K562 (cell line): ENCODE data around the gene LTN1. TPM values are rescaled to one million over a fixed set of nuclear protein-coding genes. Genes with fewer than 3 reads are reported as not detected.

ENCODE experiments used
- ATAC-seq: fragments of 200-7000 bp; cut with Tn5 transposase; 3 replicates; pipeline ENCODE4 v1.9.1; 2020; ENCODE audit warnings: moderate library complexity
- BruUV-seq: library from RNA; stranded (reverse); fragments of 400-500 nt; replicated peaks from 2 replicates; lab custom pipeline; 2021; lab: Mats Ljungman, UMichigan
- CTCF ChIA-PET: fragments of 300-600 bp; formaldehyde crosslinking; extraction: SDS; loops from one replicate; lab custom pipeline; 2021; ENCODE audit warnings: low intra/inter-chr PET ratio; lab: Yijun Ruan, JAX
- POLR2A ChIA-PET: fragments of 300-600, 350-650 bp; sonication (Branson Sonifier 250); formaldehyde crosslinking; extraction: SDS; loops from one replicate; lab custom pipeline; 2021; ENCODE audit warnings: antibody characterized with exemption, inconsistent platforms; lab: Yijun Ruan, JAX
- DNase-seq, 4 experiments: peaks; one replicate each; pipeline versions ENCODE4 v3.0.0 to v3.0.0-alpha.2; 2011 to 2018; ENCODE audit warnings: low spot score in 3 of 4, mixed read lengths in 3 of 4; ENCODE audit errors: extremely low read depth in 1 of 4
- FAIRE-seq: peaks from 2 replicates; lab custom pipeline; 2011; peaks lifted over from hg19 to GRCh38; lab: Jason Lieb, UNC
- H2AFZ ChIP-seq: 2 replicates; pipeline ENCODE4 v1.6.0; 2011; ENCODE audit warnings: low read depth, low read length, control low read depth, inconsistent platforms
- H3K27ac ChIP-seq: fragments of 200-600 bp; 3 replicates; pipeline ENCODE4 v1.8.0; 2011; ENCODE audit warnings: low read depth, mild to moderate bottlenecking, control low read depth, inconsistent platforms, low read length, moderate library complexity, mixed read lengths; ENCODE audit errors: extremely low read depth
- H3K27me3 ChIP-seq, 2 experiments: fragments of 300-600 bp in 1 of 2; 2 replicates in 1 of 2; 3 replicates in 1 of 2; pipeline versions ENCODE4 v1.6.0 to v1.8.0; 2011; ENCODE audit warnings: inconsistent platforms in 2 of 2, low read length in 2 of 2, mild to moderate bottlenecking in 1 of 2, mixed read lengths in 1 of 2, moderate library complexity in 1 of 2; ENCODE audit not compliant: control insufficient read depth in 2 of 2, insufficient read depth in 2 of 2
- H3K36me3 ChIP-seq: fragments of 300-600 bp; 3 replicates; pipeline ENCODE4 v1.8.0; 2011; ENCODE audit warnings: mild to moderate bottlenecking, low read length, inconsistent platforms; ENCODE audit not compliant: control insufficient read depth, insufficient read depth
- H3K4me1 ChIP-seq, 2 experiments: fragments of 200-600 bp in 1 of 2; replicated peaks in 1 of 2; 2 replicates in 1 of 2; 3 replicates in 1 of 2; pipeline versions ENCODE4 v1.5.1 to v1.8.0; 2011; ENCODE audit warnings: inconsistent platforms in 2 of 2, low read length in 2 of 2, mild to moderate bottlenecking in 1 of 2, mixed read lengths in 1 of 2, moderate library complexity in 1 of 2; ENCODE audit not compliant: control insufficient read depth in 2 of 2, insufficient read depth in 2 of 2
- H3K4me2 ChIP-seq: 2 replicates; pipeline ENCODE4 v1.6.1; 2011; ENCODE audit warnings: low read length, control low read depth, inconsistent platforms, mixed read lengths; ENCODE audit not compliant: insufficient read depth
- H3K4me3 ChIP-seq: fragments of 200-600 bp; sonication (generic), shearing (Covaris generic); 2 replicates; pipeline ENCODE4 v1.5.1; 2016; ENCODE audit warnings: control low read depth, inconsistent platforms
- H3K79me2 ChIP-seq: fragments of 200-600 bp; 3 replicates; pipeline ENCODE4 v1.8.0; 2011; ENCODE audit warnings: low read length, inconsistent platforms; ENCODE audit not compliant: control insufficient read depth, insufficient read depth
- H3K9ac ChIP-seq, 2 experiments: 2 replicates each; pipeline versions ENCODE4 v1.6.0 to v1.6.1; 2011; ENCODE audit warnings: low read depth in 2 of 2, low read length in 2 of 2, control low read depth in 1 of 2, inconsistent platforms in 1 of 2, mild to moderate bottlenecking in 1 of 2, mixed read lengths in 1 of 2; ENCODE audit not compliant: insufficient read depth in 1 of 2
- H3K9me1 ChIP-seq: one replicate; pipeline ENCODE4 v1.6.0; 2011; ENCODE audit warnings: inconsistent platforms, mild to moderate bottlenecking, low read length, moderate library complexity; ENCODE audit not compliant: control insufficient read depth, insufficient read depth
- H3K9me3 ChIP-seq: replicated peaks from 2 replicates; pipeline ENCODE4 v1.5.1; 2011; ENCODE audit warnings: low read depth, low read length, inconsistent platforms; ENCODE audit not compliant: control insufficient read depth, insufficient read depth
- H4K20me1 ChIP-seq: replicated peaks from 2 replicates; pipeline ENCODE4 v1.6.1; 2011; ENCODE audit warnings: low read length, inconsistent platforms, mixed read lengths; ENCODE audit not compliant: control insufficient read depth, insufficient read depth
- ARID3A ChIP-seq: IDR thresholded peaks from 2 replicates; pipeline ENCODE4 v1.6.1; 2012; ENCODE audit warnings: low read depth, low read length, improper control_type of control experiment, borderline replicate concordance
- CTCFL ChIP-seq: IDR thresholded peaks from 2 replicates; pipeline ENCODE4 v1.6.1; 2011; ENCODE audit warnings: borderline replicate concordance, low read depth, mild to moderate bottlenecking, moderate library complexity, low read length; ENCODE audit not compliant: insufficient read depth, poor library complexity, severe bottlenecking
- DDX20 ChIP-seq: fragments of 450-650 bp; IDR thresholded peaks from 2 replicates; pipeline ENCODE4 v1.6.1; 2016; ENCODE audit warnings: missing genetic modification characterization, low read depth, mild to moderate bottlenecking, missing compliant biosample characterization, moderate library complexity
- FOS ChIP-seq: IDR thresholded peaks from 3 replicates; pipeline ENCODE4 v1.6.1; 2011; ENCODE audit not compliant: insufficient read length; ENCODE audit errors: extremely low read depth
- LEF1 ChIP-seq: fragments of 450-650 bp; IDR thresholded peaks from 2 replicates; pipeline ENCODE4 v1.6.1; 2016; ENCODE audit warnings: mild to moderate bottlenecking
- MTA1 ChIP-seq: fragments of 450-650 bp; IDR thresholded peaks from 2 replicates; pipeline ENCODE4 v1.6.1; 2017; ENCODE audit warnings: borderline replicate concordance
- MTA2 ChIP-seq: fragments of 450-650 bp; IDR thresholded peaks from 2 replicates; pipeline ENCODE4 v1.6.1; 2016; ENCODE audit warnings: low read depth
- NFATC3 ChIP-seq: fragments of 450-650 bp; IDR thresholded peaks from 2 replicates; pipeline ENCODE4 v1.6.1; 2017; ENCODE audit warnings: mild to moderate bottlenecking
- PYGO2 ChIP-seq: fragments of 450-650 bp; IDR thresholded peaks from 2 replicates; pipeline ENCODE4 v1.6.1; 2016; ENCODE audit warnings: mild to moderate bottlenecking, missing genetic modification characterization, moderate library complexity, missing compliant biosample characterization
- RAD51 ChIP-seq: fragments of 450-650 bp; IDR thresholded peaks from 2 replicates; pipeline ENCODE4 v1.7.1; 2016; ENCODE audit warnings: low read depth, mild to moderate bottlenecking, borderline replicate concordance
- RBM22 ChIP-seq: fragments of 200-400 bp; formaldehyde crosslinking; IDR thresholded peaks from 2 replicates; pipeline ENCODE4 v1.6.1; 2018; ENCODE audit warnings: low read length, low read depth; ENCODE audit not compliant: poor library complexity, severe bottlenecking
- SP1 ChIP-seq: sonication (generic); formaldehyde crosslinking; IDR thresholded peaks from 2 replicates; pipeline ENCODE4 v1.8.1; 2022; ENCODE audit warnings: mild to moderate bottlenecking, missing genetic modification reagents
- ZBTB1 ChIP-seq: sonication (generic); formaldehyde crosslinking; IDR thresholded peaks from 2 replicates; pipeline ENCODE4 v1.8.1; 2023; ENCODE audit warnings: missing genetic modification reagents, low read depth, mild to moderate bottlenecking, borderline replicate concordance
- ZBTB5 ChIP-seq: fragments of 450-650 bp; IDR thresholded peaks from 2 replicates; pipeline ENCODE4 v1.6.1; 2017; ENCODE audit warnings: antibody characterized with exemption
- ZKSCAN3 ChIP-seq: fragments of 250-450 bp; sonication (Bioruptor Pico); IDR thresholded peaks from 2 replicates; pipeline ENCODE4 v1.4.0; 2020
- ZNF644 ChIP-seq: fragments of 200-800 bp; sonication (Bioruptor generic); IDR thresholded peaks from 2 replicates; pipeline ENCODE4 v1.6.1; 2016; ENCODE audit warnings: low read depth, missing genetic modification characterization, missing compliant biosample characterization
- ZNF699 ChIP-seq: fragments of 250-450 bp; sonication (Bioruptor Pico); IDR thresholded peaks from 2 replicates; pipeline ENCODE4 v1.8.0; 2021; ENCODE audit warnings: mild to moderate bottlenecking, moderate library complexity; ENCODE audit not compliant: insufficient replicate concordance
- ZNF76 ChIP-seq: fragments of 250-450 bp; sonication (Bioruptor Pico); IDR thresholded peaks from 2 replicates; pipeline ENCODE4 v1.4.0; 2020; ENCODE audit warnings: mild to moderate bottlenecking, moderate library complexity, borderline replicate concordance
- WGBS: fragments of 100-300 bp; shearing (Covaris generic); methylation state at CpG from one replicate; pipeline ENCODE4 v1.1.6; 2016; ENCODE audit warnings: low coverage, mixed read lengths; ENCODE audit not compliant: insufficient coverage; ENCODE audit errors: missing lambda C conversion rate; 5-methylcytosine and 5-hydroxymethylcytosine counted together
- in situ Hi-C: fragments of 300-500 bp; cut with MboI; formaldehyde crosslinking; loops from 4 replicates; pipeline ENCODE4 v1.15.0; 2018; ENCODE audit warnings: inconsistent platforms, mixed read lengths
- intact Hi-C: fragments of 100-400 bp; cut with micrococcal nuclease; formaldehyde crosslinking; loops from 2 replicates; pipeline ENCODE4 v1.14.2; 2022
- polyA plus RNA-seq, 8 experiments: library from polyadenylated mRNA; depleted of rRNA in 4 of 8; stranded (reverse) in 5 of 8; unstranded in 3 of 8; fragments of >200 nt; fragmentation: Nextera tagmentation in 2 of 8; fragmentation: Illumina TruSeq in 1 of 8; extraction: Ambion mirVana in 2 of 8; extraction: Trizol in 1 of 8; gene quantifications; 2 replicates each; pipeline versions ENCODE4 v1.2.1 to v1.2.3, GENCODE V29; 2011 to 2014; ENCODE audit warnings: inconsistent platforms in 1 of 8, missing spikeins in 1 of 8
- total RNA-seq, 7 experiments: library from RNA; depleted of rRNA in 6 of 7; stranded (reverse); fragments of >200 nt in 6 of 7; fragmentation: Illumina TruSeq in 2 of 7; extraction: Trizol in 2 of 7; gene quantifications; 2 replicates each; pipeline versions ENCODE4 v1.2.1 to v1.2.3, GENCODE V29; 2011 to 2021; ENCODE audit warnings: low replicate concordance in 1 of 7

Gene LTN1
- total and polyA plus RNA-seq, 9 of the 15 experiments (the other 6 are each of a cell fraction or from before 2014, with no cell fraction given) = 15.7 to 49.6 (median 28.7) TPM

GRCh38 chr21:29018540-29018939 is 25.9 kb upstream of the LTN1 start:
- FAIRE-seq (no peak), ATAC-seq (peak; percentile 72), DNase-seq (peak in 2 of 4 experiments; percentile 29 to 56)
- in situ Hi-C loops (no loop called here), intact Hi-C loops (loop anchor here (1.0 kb wide), 1 partner anchor 16 kb away; no protein-coding TSS in a partner anchor)
- H3K4me1 ChIP-seq = peaks cover 6 to 8% of the 10 kb centered on the region in 2 experiments; a peak in 2 of 5 replicates
- peak overlapping the region; percentile 93 for H3K4me2 ChIP-seq
- no peaks in the 10 kb centered on the region for H4K20me1 ChIP-seq
- TSS peak; percentile 72 for BruUV-seq
- peak overlapping the region; percentile 92 for H3K27ac ChIP-seq
- WGBS = 0% methylated on average over 12 of the region's 12 CpGs
- H3K79me2 ChIP-seq = peaks cover 29% of the 10 kb centered on the region
- H3K9me1 ChIP-seq = no peaks in the 10 kb centered on the region
- H3K4me3 ChIP-seq = peak overlapping the region; percentile 80
- H3K27me3 ChIP-seq = no peaks in the 10 kb centered on the region
- H2AFZ ChIP-seq = peak overlapping the region; percentile 91
- ChIA-PET POLR2A (interaction anchor here (0.5 to 2.1 kb wide), 13 partner anchors 8 to 550 kb away, joined by 3 to 17 read pairs (median 4); partner anchors contain the start of gene LTN1), CTCF (no interaction called here)
- no peaks in the 10 kb centered on the region for H3K9me3 ChIP-seq
- peak overlapping the region; percentile 89 to 97 for H3K9ac ChIP-seq
- H3K36me3 ChIP-seq = 0 out of 3 replicates have a peak, but pooled peaks cover 2% of the 10 kb centered on the region
- TF ChIP-seq ZKSCAN3 (CRISPR knock-in tag) = no peak
- no peak for TF ChIP-seq ARID3A
- no peak for TF ChIP-seq ZNF699
- no peak for TF ChIP-seq ZNF76 (CRISPR knock-in tag)
- TF ChIP-seq ZBTB1 (CRISPR knock-in tag) = no peak
- no peak for TF ChIP-seq FOS
- no peak for TF ChIP-seq RBM22
- TF ChIP-seq CTCFL = no peak
- no peak for TF ChIP-seq LEF1
- no peak for TF ChIP-seq MTA1
- no peak for TF ChIP-seq DDX20 (tag)
- no peak for TF ChIP-seq ZBTB5
- no peak for TF ChIP-seq SP1 (CRISPR knock-in tag)
- no peak for TF ChIP-seq RAD51
- no peak for TF ChIP-seq MTA2
- TF ChIP-seq ZNF644 (tag) = no peak
- TF ChIP-seq NFATC3 = no peak
- TF ChIP-seq PYGO2 (tag) = no peak
